Measurements from ENCODE around the gene CRYBG1. TPM values are rescaled to one million over a fixed set of nuclear protein-coding genes. Genes with fewer than 3 reads are reported as not detected.

Gene CRYBG1
- polyA plus RNA-seq, 2 donors, result 45.2 to 74.9 TPM

DNA sequence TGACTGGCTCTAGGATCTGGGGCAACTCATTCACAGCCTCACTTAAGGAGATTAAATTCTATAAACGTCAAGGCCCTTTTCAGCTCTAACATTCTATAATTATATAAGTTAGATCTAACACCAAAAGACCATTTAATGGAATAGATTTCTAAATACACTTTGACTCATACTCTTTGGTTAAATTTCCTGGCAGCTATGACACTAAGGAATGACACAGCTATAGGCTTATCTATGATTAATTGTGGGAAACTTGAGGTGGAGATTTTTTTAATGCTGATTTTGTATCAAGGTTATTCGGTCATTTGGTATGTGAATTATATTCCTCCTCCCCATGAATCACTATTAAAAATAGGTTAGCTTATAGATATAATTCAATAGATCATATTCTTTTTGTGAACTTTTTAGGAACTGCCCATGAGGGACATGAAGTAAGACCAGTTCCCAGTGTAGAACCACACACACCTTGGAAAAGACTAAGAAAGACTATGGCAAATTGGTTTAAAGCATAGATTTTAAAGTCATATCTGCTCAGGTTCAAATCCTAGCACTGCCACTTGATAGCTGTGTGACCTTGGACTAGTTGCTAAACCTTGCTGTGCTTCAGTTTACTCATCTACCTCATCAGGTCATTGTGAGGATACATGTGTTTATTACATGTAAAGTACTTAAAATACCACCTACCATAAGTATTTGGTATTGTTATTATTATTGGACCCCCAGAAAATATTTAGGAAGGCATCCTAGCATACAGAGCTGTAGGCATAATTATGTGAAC lies 116.0 kb downstream of the CRYBG1 start:
- Histone ChIP-seq H3K9me3 (ENCODE audit: control insufficient read depth in 2 of 2, insufficient read depth in 1 of 2, low read depth in 1 of 2, low read length in 1 of 2) (no peaks in the 10 kb centered on the region), H3K27me3 (ENCODE audit: control insufficient read depth in 1 of 2, insufficient read depth in 2 of 2, low read length in 2 of 2) (no peaks in the 10 kb centered on the region), H3K4me1 (ENCODE audit: control insufficient read depth in 2 of 2, insufficient read depth in 2 of 2, low read length in 1 of 2) (peaks cover 0 to 6% of the 10 kb centered on the region in 2 donors), H3K4me3 (ENCODE audit: low read depth in 1 of 2, low read length in 2 of 2) (no peak overlapping the region), H3K27ac (ENCODE audit: low read depth in 2 of 2, low read length in 1 of 2) (peak overlapping the region; percentile 63 to 70), H3K36me3 (ENCODE audit: control insufficient read depth in 2 of 2, insufficient read depth in 2 of 2, low read length in 1 of 2) (no peaks in the 10 kb centered on the region)
- 39 to 40% methylated on average over 2 of the region's 2 CpGs for WGBS, 2 donors

DNA sequence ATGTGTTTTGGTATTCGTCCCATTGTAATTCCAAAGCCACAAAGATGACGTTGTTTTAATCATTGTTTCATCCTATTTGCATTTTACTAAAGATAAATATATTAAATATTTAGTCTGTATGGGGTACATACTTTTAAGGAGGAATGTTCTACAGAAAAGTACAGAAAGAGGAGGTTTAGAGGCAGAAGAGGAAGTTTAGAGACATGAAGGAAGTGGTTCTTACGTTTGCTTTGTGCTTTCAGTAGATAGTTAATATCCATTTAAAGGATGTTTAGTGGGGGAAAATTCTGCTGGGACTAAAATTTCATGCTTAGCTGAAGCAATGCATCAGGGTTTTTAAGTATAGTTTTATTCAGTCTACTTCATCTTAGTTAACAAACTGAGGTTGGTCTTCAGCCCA lies 116.6 kb downstream of the CRYBG1 start:
- H3K4me1 ChIP-seq (ENCODE audit: control insufficient read depth in 2 of 2, insufficient read depth in 2 of 2, low read length in 1 of 2), result peaks cover 0 to 6% of the 10 kb centered on the region in 2 donors
- H3K36me3 ChIP-seq (ENCODE audit: control insufficient read depth in 2 of 2, insufficient read depth in 2 of 2, low read length in 1 of 2), result no peaks in the 10 kb centered on the region
- no peak overlapping the region for H3K4me3 ChIP-seq (ENCODE audit: low read depth in 1 of 2, low read length in 2 of 2)
- H3K27me3 ChIP-seq (ENCODE audit: control insufficient read depth in 1 of 2, insufficient read depth in 2 of 2, low read length in 2 of 2), result no peaks in the 10 kb centered on the region
- H3K9me3 ChIP-seq (ENCODE audit: control insufficient read depth in 2 of 2, insufficient read depth in 1 of 2, low read depth in 1 of 2, low read length in 1 of 2), result no peaks in the 10 kb centered on the region
- 70% methylated on average over 3 of the region's 3 CpGs for WGBS, 2 donors
- no peak overlapping the region for H3K27ac ChIP-seq (ENCODE audit: low read depth in 2 of 2, low read length in 1 of 2)

DNA sequence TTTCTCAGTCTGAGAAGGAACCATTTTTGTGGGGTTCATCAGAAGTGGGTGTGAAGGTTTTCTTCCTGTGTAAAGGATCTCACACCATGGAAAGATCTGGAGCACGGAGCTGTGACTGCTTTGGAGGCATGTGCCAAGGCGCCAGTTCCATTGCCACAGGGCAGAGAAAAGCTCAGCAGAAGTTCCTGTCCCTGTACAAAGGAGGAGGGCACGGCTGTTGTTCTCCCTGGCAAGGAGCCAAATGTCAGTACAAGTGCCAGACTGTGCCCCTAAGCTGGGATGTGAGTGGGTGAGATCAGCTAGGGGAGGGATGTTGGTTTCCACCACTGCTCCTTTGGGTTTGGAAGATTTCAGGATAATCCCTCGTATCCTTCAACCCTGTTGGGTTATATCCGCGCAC lies 117.3 kb downstream of the CRYBG1 start:
- Histone ChIP-seq H3K9me3 (ENCODE audit: control insufficient read depth in 2 of 2, insufficient read depth in 1 of 2, low read depth in 1 of 2, low read length in 1 of 2) (no peaks in the 10 kb centered on the region), H3K36me3 (ENCODE audit: control insufficient read depth in 2 of 2, insufficient read depth in 2 of 2, low read length in 1 of 2) (no peaks in the 10 kb centered on the region), H3K4me3 (ENCODE audit: low read depth in 1 of 2, low read length in 2 of 2) (no peak overlapping the region), H3K27ac (ENCODE audit: low read depth in 2 of 2, low read length in 1 of 2) (peak overlapping the region in 1 of 2 donors; percentile 31), H3K27me3 (ENCODE audit: control insufficient read depth in 1 of 2, insufficient read depth in 2 of 2, low read length in 2 of 2) (no peaks in the 10 kb centered on the region), H3K4me1 (ENCODE audit: control insufficient read depth in 2 of 2, insufficient read depth in 2 of 2, low read length in 1 of 2) (peaks cover 0 to 6% of the 10 kb centered on the region in 2 donors)
- 59 to 64% methylated on average over 6 of the region's 6 CpGs for WGBS, 2 donors

DNA sequence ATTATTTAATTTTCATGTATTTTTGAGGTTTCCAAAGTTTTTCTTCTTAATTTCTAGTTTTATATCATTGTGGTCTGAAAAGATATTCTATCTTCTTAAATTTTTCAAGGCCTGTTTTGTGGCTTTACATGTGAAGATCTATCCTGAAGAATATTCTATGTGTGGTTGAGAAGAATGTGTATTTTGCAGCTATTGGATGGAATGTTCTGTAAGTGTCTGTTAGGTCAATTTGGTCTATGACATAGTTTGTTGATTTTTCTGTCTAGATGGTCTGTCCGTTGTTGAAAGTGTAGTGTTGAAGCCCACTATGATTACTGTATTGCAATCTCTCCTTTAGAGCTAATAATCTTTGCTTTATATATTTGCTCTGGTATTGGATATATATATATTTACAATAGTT lies 125.7 kb downstream of the CRYBG1 start:
- Histone ChIP-seq H3K27ac (ENCODE audit: low read depth in 2 of 2, low read length in 1 of 2) (no peak overlapping the region), H3K36me3 (ENCODE audit: control insufficient read depth in 2 of 2, insufficient read depth in 2 of 2, low read length in 1 of 2) (no peaks in the 10 kb centered on the region), H3K9me3 (ENCODE audit: control insufficient read depth in 2 of 2, insufficient read depth in 1 of 2, low read depth in 1 of 2, low read length in 1 of 2) (no peaks in the 10 kb centered on the region), H3K4me1 (ENCODE audit: control insufficient read depth in 2 of 2, insufficient read depth in 2 of 2, low read length in 1 of 2) (peaks cover 0 to 6% of the 10 kb centered on the region in 2 donors), H3K4me3 (ENCODE audit: low read depth in 1 of 2, low read length in 2 of 2) (no peak overlapping the region), H3K27me3 (ENCODE audit: control insufficient read depth in 1 of 2, insufficient read depth in 2 of 2, low read length in 2 of 2) (no peaks in the 10 kb centered on the region)
- WGBS, 2 donors, result 76 to 80% methylated on average over 1 of the region's 1 CpG

DNA sequence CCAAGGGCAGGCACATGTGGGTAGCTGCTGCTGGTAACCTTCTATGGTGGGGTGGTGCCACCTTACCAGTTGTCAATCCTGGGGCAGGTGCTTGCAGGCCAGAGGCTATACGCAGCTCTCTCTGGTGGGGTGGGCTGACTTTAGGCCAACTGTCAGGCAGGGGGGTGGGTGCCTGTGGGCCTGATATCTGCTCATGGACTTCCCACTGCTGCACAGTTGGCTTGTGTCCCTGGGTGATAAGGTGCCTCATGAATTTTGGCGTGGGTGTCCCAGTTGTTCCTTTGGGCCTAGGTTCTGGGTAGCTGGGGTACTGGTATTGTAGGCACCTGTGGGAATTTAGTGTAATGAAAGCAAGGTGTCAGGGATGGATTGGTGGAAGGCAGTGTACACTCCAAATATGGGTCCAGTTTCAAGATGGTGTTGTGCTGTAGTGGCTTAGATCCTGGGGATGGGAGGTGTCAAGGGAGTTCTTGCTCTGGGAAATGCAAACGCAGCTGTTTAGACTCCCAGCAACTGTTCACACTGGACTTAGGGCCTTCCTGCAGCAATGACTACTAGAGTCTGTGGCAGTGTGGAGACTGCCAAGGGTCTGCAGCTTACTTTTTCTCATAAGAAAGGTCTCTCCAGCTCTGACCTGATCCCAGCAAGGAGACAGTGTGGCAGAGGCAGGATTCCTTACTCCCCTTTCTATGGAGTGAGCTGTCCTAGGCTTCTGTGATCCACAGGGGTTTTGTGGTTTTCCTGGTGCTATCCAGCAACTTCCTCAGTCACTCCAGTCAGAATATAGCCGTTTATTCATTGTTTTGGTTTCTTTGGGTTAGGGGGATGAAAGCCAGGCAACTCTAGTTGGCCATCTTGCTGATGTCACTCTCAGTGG lies 128.2 kb downstream of the CRYBG1 start:
- H3K36me3 ChIP-seq (ENCODE audit: control insufficient read depth in 2 of 2, insufficient read depth in 2 of 2, low read length in 1 of 2), result no peaks in the 10 kb centered on the region
- H3K4me3 ChIP-seq (ENCODE audit: low read depth in 1 of 2, low read length in 2 of 2), result no peak overlapping the region
- no peaks in the 10 kb centered on the region for H3K27me3 ChIP-seq (ENCODE audit: control insufficient read depth in 1 of 2, insufficient read depth in 2 of 2, low read length in 2 of 2)
- H3K27ac ChIP-seq (ENCODE audit: low read depth in 2 of 2, low read length in 1 of 2), result no peak overlapping the region
- H3K4me1 ChIP-seq (ENCODE audit: control insufficient read depth in 2 of 2, insufficient read depth in 2 of 2, low read length in 1 of 2), result peaks cover 0 to 6% of the 10 kb centered on the region in 2 donors
- H3K9me3 ChIP-seq (ENCODE audit: control insufficient read depth in 2 of 2, insufficient read depth in 1 of 2, low read depth in 1 of 2, low read length in 1 of 2), result no peaks in the 10 kb centered on the region
- 60 to 82% methylated on average over 4 of the region's 4 CpGs for WGBS, 2 donors

DNA sequence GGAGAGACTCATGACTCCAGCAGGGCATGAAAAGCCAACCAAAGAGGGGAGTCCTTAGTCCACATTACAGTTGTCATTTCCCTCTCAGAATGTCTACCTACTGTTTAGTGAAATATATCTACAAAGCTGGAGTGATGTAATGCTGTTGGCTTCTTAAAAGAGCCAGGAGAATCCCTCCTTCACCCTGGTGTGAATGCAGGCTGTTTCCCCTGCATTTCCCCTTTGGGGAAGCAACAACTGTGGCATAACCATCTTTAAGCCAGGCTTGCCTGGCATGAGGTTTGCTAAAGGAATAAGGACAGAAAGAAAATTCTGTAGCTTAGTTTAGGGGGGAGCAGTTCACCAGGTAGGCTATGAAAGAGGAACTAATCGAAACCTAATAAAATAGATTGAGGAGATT lies 129.5 kb downstream of the CRYBG1 start:
- H3K27ac ChIP-seq (ENCODE audit: low read depth in 2 of 2, low read length in 1 of 2), result no peak overlapping the region
- no peaks in the 10 kb centered on the region for H3K9me3 ChIP-seq (ENCODE audit: control insufficient read depth in 2 of 2, insufficient read depth in 1 of 2, low read depth in 1 of 2, low read length in 1 of 2)
- WGBS, 2 donors, result 68 to 82% methylated on average over 1 of the region's 1 CpG
- no peaks in the 10 kb centered on the region for H3K36me3 ChIP-seq (ENCODE audit: control insufficient read depth in 2 of 2, insufficient read depth in 2 of 2, low read length in 1 of 2)
- H3K27me3 ChIP-seq (ENCODE audit: control insufficient read depth in 1 of 2, insufficient read depth in 2 of 2, low read length in 2 of 2), result no peaks in the 10 kb centered on the region
- no peak overlapping the region for H3K4me3 ChIP-seq (ENCODE audit: low read depth in 1 of 2, low read length in 2 of 2)
- H3K4me1 ChIP-seq (ENCODE audit: control insufficient read depth in 2 of 2, insufficient read depth in 2 of 2, low read length in 1 of 2), result peaks cover 0 to 6% of the 10 kb centered on the region in 2 donors

DNA sequence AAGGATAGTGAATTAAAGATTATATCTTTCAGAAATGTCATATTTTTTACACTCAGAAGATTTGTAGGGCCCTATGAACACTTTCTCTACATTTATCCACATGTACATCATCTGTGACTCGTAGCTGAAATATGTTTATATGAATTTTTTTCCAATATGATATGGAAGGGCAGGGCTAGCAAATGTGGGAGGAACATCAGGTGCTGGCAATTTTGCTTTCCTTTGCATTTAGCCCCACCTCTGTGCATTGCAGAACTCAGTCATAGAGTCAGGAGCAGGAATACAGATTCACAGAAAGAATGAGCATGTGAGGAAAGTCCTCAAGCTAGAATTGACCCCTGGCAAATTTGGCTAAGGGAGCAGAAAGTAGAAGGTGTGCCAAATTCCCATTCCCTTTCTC lies 129.9 kb downstream of the CRYBG1 start:
- Histone ChIP-seq H3K36me3 (ENCODE audit: control insufficient read depth in 2 of 2, insufficient read depth in 2 of 2, low read length in 1 of 2) (no peaks in the 10 kb centered on the region), H3K27me3 (ENCODE audit: control insufficient read depth in 1 of 2, insufficient read depth in 2 of 2, low read length in 2 of 2) (no peaks in the 10 kb centered on the region), H3K9me3 (ENCODE audit: control insufficient read depth in 2 of 2, insufficient read depth in 1 of 2, low read depth in 1 of 2, low read length in 1 of 2) (no peaks in the 10 kb centered on the region), H3K4me1 (ENCODE audit: control insufficient read depth in 2 of 2, insufficient read depth in 2 of 2, low read length in 1 of 2) (peaks cover 0 to 6% of the 10 kb centered on the region in 2 donors), H3K4me3 (ENCODE audit: low read depth in 1 of 2, low read length in 2 of 2) (no peak overlapping the region), H3K27ac (ENCODE audit: low read depth in 2 of 2, low read length in 1 of 2) (no peak overlapping the region)
- WGBS, 2 donors, result 44 to 56% methylated on average over 1 of the region's 1 CpG

DNA sequence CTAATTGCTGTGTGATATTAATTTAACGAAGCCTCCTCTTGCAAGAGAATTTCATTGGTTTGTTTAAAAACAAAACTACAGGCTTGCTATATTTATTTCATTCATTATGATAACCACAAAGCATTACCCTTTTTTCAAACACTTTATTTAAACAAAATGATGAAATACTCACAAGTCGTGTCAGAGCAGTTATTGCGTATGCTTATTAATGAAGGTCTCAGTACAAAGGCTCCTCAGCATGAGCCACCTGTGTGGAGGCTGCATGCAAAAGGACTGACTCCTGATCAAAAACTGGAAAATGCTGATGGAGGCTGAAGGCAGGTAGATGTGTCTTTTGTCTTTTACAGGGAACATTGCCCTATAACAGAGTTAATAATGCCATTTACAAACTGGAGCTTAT lies 130.5 kb downstream of the CRYBG1 start:
- Histone ChIP-seq H3K4me1 (ENCODE audit: control insufficient read depth in 2 of 2, insufficient read depth in 2 of 2, low read length in 1 of 2) (peaks cover 0 to 6% of the 10 kb centered on the region in 2 donors), H3K4me3 (ENCODE audit: low read depth in 1 of 2, low read length in 2 of 2) (no peak overlapping the region), H3K36me3 (ENCODE audit: control insufficient read depth in 2 of 2, insufficient read depth in 2 of 2, low read length in 1 of 2) (no peaks in the 10 kb centered on the region), H3K27ac (ENCODE audit: low read depth in 2 of 2, low read length in 1 of 2) (no peak overlapping the region), H3K27me3 (ENCODE audit: control insufficient read depth in 1 of 2, insufficient read depth in 2 of 2, low read length in 2 of 2) (no peaks in the 10 kb centered on the region), H3K9me3 (ENCODE audit: control insufficient read depth in 2 of 2, insufficient read depth in 1 of 2, low read depth in 1 of 2, low read length in 1 of 2) (no peaks in the 10 kb centered on the region)
- 49 to 57% methylated on average over 3 of the region's 3 CpGs for WGBS, 2 donors

DNA sequence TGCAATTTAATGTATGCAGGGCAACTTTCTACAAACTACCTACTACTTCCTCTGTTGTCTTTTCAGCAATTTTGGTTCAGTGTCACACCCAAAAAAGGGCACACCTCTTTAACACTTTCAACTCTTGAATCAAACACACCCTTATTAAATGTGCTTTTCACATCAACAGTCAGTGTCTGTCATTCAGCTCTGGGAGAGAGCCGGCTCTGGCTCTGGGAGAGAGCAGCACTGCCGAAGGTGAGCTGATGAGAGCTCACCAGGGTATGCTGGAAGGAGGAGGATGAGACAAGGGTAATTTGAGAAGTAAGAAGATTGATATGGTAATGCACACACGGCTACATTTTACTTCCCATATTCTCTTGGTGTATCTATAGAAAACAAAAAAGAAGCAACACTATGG lies 134.5 kb downstream of the CRYBG1 start:
- H3K9me3 ChIP-seq (ENCODE audit: control insufficient read depth in 2 of 2, insufficient read depth in 1 of 2, low read depth in 1 of 2, low read length in 1 of 2), result no peaks in the 10 kb centered on the region
- H3K27me3 ChIP-seq (ENCODE audit: control insufficient read depth in 1 of 2, insufficient read depth in 2 of 2, low read length in 2 of 2), result no peaks in the 10 kb centered on the region
- peaks cover 0 to 3% of the 10 kb centered on the region in 2 donors for H3K4me1 ChIP-seq (ENCODE audit: control insufficient read depth in 2 of 2, insufficient read depth in 2 of 2, low read length in 1 of 2)
- peak overlapping the region in 1 of 2 donors; percentile 55 for H3K27ac ChIP-seq (ENCODE audit: low read depth in 2 of 2, low read length in 1 of 2)
- H3K36me3 ChIP-seq (ENCODE audit: control insufficient read depth in 2 of 2, insufficient read depth in 2 of 2, low read length in 1 of 2), result no peaks in the 10 kb centered on the region
- peak overlapping the region in 1 of 2 donors; percentile 44 for H3K4me3 ChIP-seq (ENCODE audit: low read depth in 1 of 2, low read length in 2 of 2)
- WGBS, 2 donors, result 20 to 30% methylated on average over 3 of the region's 3 CpGs

Data from esophagus (tissue), 2 donors.